H4 (cell line): ENCODE data around the gene RBMXL2. TPM values are rescaled to one million over a fixed set of nuclear protein-coding genes. Genes with fewer than 3 reads are reported as not detected.

Source experiments
- DNase-seq: peaks from one replicate; pipeline ENCODE4 v3.0.0-alpha.2; 2015; ENCODE audit warnings: low spot score
- total RNA-seq: library from RNA; depleted of rRNA; stranded (reverse); fragments of >200 nt; shearing (Covaris generic); gene quantifications from 2 replicates; pipeline ENCODE4 v1.2.3, GENCODE V29; 2014; rRNA removed

Gene RBMXL2
- not detected in 2 replicates for total RNA-seq

DNA sequence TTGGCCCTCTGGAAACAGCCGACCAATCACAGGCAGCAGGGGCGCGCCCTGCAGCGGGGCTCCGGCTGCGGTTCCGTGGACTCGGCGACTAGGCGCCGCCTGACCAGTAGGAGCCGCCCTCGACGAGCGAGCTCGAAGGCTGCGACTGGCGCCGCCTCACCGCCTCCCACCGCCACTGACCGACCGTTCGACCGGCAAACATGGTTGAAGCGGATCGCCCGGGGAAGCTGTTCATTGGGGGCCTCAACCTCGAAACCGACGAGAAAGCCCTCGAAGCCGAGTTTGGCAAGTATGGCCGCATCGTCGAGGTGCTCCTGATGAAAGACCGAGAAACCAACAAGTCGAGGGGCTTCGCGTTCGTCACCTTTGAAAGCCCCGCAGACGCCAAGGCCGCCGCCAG lies at the start of gene RBMXL2:
Gene RBMXL2, plus strand, starts transcription at position 78 of the 400 bp plus-strand sequence. Its CDS starts 123 bp downstream, at position 201.
- no peak for DNase-seq

DNA sequence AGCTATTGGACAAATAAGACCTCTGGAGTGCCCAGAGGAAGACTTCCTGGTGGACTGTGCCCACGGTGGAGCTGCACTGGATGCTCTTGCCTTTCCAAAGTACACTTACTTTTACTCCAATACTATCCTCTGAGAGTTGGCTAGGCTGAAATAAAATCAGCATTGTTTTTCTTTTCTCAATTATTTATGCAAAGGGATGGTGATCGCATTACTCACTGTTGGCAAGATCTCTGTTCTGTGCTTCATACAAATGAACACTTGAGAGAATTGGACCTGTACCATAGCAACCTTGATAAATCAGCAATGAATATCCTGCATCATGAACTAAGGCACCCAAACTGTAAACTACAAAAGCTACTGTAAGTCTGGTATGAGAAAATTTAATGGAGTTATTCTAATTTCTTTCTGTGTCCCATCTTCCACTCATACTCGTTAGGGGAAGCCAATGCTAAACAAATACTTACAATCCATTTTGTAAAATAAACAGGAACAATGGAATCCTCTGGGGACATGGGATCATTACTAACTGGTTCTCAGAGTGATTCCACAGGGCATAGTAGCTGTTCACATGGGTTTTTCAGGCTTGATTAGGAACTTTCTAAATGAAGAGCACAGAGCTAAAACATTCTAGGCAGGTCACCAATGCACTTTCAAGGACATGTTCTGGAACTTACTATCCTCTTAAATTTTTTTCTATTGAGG lies 42.2 kb upstream of the RBMXL2 start:
- peak; percentile 24 for DNase-seq

DNA sequence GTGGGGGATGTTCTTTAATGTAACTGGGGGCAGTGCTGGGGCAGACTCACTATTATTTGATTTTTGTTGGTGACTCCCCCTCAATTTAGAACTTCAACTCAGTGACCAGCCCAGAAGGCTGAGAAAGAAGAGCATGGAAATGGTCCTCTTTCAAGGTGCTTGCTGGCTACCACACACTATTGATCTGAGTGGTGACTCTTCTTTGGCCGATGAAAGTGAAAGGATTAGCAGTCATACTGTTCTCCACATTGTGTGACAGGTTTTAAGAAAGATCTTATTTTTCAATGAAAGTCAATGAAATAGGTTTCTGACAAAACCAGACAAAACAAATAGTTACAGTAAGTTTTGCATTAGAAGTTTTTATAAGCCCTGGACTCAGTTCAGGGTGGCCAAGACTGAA lies 38.6 kb upstream of the RBMXL2 start:
- no peak for DNase-seq

DNA sequence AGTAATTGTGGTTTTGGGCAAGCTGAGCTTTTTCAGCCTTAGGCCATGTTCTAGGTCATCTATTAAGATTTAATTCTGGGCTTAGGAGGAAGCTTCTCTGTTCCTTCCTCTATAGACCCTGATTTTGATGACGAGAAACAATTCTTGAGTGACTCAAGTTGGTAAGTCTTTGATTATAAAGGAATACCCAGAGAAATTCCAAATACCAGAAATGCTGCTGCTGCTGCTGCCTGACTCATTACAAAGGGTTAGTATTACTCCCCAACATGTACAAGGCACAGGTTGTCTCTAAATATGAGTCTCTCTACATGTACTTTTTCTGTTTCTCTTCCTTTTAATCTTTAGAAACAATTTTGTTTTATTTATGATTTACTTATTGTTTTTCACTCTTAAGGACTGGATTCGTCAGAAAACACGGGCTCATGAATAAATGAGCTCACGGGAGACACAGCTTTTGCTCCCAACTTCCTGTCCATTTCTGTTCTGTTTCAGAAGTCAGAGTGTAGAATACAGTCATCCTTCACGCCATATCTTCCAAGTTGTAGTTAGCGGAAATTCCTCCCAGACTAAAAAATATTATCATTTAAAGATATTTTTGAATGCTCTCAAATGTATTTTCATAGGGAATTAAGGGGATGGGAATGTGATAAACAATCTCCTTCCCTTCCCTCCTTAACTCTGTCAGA lies 31.8 kb upstream of the RBMXL2 start:
- no peak for DNase-seq

DNA sequence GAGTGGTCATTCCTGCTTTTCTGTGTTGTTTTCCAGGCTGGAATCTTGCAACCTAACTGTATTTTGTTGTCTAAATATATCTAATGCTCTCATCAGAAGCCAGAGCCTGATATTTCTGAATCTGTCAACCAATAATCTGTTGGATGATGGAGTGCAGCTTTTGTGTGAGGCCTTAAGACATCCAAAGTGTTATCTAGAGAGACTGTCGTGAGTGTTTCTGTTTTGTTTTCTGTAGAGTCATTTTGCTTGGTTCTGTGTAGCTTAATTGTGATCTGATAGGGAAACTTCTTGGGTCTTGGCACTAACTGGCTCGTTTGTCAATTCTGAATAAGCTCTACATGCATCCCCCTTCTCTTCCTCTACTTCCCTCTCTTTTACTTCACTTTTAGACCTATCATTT lies 31.2 kb upstream of the RBMXL2 start:
- no peak for DNase-seq

DNA sequence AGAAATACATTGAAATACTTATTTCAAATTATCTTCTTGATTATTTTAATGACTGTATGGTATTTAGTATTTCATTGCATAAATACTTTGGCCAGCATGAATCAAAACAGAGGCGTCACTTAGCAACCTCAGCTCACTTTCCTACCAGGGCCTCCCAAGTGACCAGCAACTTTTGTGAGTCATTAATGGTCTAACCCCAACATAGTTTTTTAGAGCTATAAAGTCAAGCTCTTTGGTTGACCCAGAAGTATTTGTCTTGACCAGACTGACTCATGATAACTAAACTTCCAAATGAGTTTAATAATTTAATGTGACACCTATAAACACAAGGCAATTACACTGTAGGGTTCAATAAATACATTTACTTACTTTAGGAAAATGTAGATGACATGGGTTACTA lies 27.9 kb upstream of the RBMXL2 start:
- DNase-seq, result no peak

DNA sequence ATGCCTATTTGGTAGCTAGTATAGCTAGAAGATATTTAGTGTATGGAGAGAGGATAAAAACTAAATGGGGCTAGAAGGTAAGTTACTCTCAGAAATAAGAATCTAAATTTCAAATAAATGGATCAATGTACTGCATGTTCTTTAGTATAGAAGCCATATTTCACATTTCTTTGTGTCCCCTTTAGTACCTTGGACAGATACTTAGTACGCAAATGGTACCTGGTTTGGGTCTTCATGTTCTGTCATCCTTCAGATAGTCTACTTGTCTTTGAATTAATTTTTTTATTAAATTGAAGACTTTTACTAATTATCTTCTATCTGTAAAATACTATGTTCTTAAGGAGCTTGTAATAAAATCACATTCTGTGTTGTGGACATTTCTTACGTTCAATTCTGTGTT lies 26.3 kb upstream of the RBMXL2 start:
- no peak for DNase-seq

DNA sequence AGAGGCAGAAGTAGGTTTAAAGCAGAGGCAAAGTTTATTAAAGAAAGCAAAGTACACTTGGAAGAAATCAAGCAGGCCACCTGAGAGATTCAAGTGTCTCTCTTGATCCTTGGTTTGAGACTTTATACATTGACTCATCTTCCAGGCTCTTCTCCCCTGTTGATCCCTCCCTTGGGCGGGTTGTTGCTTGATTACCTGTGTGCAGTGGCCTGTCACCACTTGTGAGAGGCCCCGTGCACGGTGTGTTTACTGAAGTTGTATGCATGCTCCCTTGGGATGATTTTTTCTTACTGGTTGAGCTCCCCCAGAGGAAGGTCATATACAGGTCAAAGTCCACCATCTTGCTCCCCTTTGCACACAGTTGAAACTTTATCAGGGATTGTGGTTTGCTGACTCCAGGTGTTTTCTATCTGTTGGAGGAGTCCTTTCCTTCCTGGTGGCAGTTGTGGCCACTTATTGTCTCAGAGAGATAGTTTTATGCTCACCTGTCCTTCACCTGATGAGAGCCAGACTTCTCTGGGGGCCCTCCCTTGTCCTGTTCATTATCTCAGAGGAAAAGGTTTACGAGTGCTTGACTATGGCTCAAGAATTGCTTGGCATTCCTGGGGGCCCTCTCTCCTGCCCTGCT lies 16.3 kb upstream of the RBMXL2 start:
- DNase-seq, result no peak

DNA sequence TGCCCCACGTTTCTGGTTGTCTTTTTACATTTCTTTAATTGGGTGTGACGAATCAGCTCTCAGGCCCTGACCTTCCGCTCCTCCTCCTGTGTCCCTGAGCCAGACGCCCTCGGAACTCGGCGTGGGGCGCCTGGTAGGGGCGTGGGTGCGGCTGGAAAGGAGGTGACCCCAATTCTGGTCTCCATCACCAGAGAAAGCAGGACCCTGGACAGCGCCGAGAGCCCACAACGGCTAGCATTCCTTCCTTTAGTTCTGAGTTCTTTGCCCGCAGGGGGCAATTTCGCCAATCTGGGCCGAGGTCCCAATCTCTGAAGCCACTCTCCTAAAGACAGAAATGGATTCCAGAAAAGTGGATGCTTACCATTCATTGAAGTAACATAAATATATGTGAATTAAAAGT lies 11.7 kb upstream of the RBMXL2 start:
- no peak for DNase-seq

DNA sequence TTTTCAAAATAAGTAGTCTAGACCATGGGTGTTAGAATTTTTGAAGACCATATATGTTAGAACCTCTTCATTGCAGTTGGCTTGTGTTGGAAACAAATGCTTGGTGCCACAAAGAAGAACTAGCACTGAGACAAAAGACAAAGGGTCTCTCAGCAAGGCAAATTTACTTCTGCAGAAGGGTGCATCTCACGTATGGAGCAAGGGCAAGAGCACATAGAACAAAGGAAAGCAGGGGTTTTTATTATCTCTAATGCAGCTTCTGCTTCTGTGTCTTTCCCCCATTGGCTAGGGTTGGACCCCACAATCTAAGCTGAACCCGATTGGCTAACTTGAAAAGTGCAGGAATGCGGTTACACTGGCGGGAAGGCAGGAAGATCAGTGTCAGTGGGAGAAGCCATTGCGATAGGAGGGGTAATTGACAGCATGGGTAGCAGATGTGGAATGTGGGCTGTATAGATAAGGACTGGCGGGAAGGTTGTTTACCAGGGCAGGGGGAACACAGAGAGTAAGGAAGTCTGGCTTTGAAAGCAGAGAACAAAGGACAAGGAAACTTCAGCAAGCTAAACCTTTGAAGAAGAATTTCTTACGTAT lies 9.2 kb upstream of the RBMXL2 start:
- DNase-seq, result no peak

DNA sequence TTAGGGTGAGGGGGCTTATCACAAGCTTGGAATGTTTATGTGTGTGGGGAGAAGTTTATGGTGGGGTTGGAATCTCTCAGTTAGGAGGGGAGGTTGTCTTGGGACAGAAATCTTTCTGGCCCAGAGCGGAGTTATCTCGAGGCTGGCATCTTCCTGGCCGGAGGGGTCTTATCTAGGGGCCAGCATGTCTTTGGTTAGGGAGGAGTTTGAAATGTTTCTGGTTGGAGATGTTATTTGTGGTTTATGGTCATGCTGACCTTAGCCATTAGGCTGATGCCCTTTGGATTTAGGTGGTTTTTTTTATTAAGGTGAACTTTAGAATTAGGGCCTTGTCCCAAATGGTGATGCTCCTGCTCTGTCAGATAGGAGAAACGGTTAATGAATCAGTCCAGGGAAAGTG lies 7.9 kb upstream of the RBMXL2 start:
- no peak for DNase-seq

DNA sequence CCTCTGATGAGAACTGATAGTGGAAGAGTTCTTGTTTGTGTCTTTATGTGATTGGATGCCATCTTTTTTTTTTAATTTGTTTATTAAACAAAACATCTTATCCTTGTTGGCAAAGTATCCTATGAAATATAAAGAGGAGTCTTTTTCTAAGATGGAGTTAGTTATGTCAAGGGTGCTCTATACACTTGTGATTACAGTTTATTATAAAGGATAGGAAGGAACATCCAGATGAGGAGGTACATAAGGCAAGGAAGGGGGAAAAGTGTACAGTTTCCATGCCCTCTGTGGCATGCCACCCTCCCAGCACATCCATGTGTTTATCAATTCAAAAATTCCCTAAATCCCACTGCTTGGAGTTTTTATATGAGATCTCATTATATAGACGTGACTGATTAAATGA lies 7.4 kb upstream of the RBMXL2 start:
- no peak for DNase-seq

DNA sequence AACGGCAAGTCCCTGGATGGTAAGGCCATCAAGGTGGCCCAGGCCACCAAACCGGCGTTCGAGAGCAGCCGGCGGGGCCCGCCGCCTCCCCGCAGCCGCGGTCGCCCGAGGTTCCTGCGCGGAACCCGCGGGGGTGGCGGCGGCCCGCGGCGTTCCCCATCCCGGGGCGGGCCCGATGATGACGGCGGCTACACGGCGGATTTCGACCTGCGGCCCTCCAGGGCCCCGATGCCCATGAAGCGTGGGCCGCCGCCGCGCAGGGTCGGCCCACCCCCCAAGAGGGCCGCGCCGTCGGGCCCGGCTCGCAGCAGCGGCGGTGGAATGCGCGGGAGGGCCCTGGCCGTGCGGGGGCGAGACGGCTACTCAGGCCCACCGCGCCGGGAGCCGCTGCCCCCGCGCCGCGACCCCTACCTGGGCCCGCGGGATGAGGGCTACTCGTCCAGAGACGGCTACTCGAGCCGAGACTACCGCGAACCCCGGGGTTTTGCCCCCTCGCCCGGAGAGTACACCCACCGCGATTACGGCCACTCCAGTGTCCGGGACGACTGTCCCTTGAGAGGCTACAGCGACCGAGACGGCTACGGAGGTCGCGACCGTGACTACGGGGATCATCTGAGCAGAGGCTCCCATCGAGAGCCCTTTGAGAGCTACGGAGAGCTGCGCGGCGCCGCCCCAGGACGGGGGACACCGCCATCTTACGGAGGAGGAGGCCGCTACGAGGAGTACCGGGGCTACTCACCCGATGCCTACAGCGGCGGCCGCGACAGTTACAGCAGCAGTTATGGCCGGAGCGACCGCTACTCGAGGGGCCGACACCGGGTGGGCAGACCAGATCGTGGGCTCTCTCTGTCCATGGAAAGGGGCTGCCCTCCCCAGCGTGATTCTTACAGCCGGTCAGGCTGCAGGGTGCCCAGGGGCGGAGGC lies 792 bp downstream of the RBMXL2 start:
- DNase-seq, result no peak

DNA sequence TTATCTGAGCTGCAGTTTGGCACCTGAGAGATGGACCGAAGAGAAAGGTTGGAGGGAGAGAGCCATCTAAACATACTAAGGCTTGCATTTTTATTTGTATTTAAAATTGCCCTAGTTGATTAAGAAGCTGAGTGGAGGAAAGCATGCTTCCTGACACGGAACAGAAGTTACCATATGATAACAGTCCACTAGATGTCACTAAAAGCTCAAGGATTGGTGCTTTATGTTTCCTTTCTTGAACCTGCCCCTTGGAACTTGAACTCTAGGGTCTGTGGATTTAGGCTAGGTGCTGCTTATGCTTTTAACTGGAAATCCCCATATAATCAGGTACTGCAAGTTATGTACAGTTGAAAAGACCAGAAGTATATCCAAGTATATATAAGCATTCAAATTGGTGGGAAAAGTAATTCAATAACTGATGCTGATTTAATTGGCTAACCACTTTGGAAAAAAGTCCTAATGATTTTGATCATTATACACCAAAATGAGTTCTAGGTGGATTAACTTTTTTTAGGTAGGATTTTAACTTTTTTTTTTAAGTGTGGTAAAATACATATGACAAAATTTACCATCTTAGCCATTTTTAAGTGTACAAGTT lies 9.5 kb downstream of the RBMXL2 start:
- DNase-seq, result peak; percentile 58

DNA sequence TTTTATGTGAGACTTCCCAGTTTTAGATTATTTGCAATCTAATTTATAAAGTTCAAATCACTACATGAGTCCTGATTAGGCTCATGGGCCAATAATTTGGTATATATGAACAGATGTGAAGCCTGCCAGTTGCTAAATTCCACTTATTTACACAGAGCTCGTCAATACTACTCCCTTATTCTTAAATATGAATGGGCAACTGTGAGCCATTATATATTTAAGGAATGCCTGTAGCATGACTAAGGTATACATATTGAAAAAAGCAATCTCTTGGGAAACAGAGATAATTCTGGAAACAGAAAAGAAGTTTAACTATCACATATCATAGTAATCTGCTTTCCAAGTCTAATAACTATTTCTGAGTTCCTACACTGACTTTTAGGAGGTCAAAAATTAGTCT lies 27.0 kb downstream of the RBMXL2 start:
- no peak for DNase-seq

DNA sequence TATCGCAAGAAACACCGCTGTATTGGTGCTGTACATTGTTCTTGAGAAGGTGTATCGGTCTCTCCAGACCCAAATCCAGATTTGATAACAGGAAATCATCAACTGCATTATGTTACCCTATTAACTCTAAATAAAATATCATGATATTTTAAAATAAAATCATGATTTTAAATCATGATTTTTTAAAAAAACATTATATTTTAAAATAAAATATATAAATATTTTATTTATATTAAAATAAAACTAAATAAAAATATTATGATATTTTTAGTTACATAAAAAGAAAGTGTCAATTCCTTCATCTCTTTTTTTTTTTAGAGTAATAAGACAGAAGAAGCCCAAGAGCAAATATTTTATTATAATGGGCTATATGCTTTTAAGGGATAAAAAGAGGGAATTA lies 27.6 kb downstream of the RBMXL2 start:
- no peak for DNase-seq

DNA sequence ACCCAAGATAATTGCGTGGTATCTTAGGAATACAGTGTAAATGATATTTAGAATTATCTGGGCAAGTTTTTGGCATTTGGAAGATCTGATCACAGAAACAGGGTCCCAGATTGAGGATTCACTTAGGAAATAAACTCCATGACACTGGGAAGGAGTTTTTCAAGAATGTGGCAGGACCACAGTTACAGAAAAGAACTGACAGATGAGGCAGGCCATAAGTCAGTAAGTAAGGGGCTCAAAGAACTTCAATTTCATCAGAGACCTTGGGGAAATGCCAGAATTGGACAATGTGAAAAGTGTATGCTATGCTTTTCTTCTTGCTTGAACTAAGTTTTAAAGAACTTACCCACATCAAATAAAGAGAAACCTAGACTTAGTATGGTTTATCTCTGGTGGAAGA lies 49.3 kb downstream of the RBMXL2 start:
- DNase-seq, result no peak
